Measurements from ENCODE around the gene GET4. TPM values are rescaled to one million over a fixed set of nuclear protein-coding genes. Genes with fewer than 3 reads are reported as not detected.

Gene GET4
- total and polyA plus RNA-seq, 2 of the 8 experiments (the other 6 are each of a cell fraction or from before 2014, with no cell fraction given): 56.7 to 74.1 TPM

GRCh38 chr7:835021-835420 is 41.3 kb upstream of the GET4 start (continued):
- TF ChIP-seq GTF2F1 (IDR thresholded peaks at IDR 0.05; ENCODE audit: borderline replicate concordance, low read depth, low read length) (no peak), SIX5 (IDR thresholded peaks at IDR 0.05; ENCODE audit: low read depth, low read length) (no peak), RBBP5 (IDR thresholded peaks at IDR 0.05; ENCODE audit: borderline replicate concordance, low read depth, low read length) (no peak), GABPA (IDR thresholded peaks at IDR 0.05; ENCODE audit: borderline replicate concordance, insufficient read depth, low read length) (no peak)

All from H1 (cell line).